GM19463 (cell line): ENCODE measurements around the gene TMEM51.

ENCODE experiments used
- ATAC-seq: cut with Tn5 transposase; IDR thresholded peaks from one replicate; pipeline ENCODE4 v1.9.1; 2021; ENCODE audit warnings: mild to moderate bottlenecking, moderate library complexity; ENCODE audit not compliant: unreplicated experiment

The TMEM51 gene, protein sequence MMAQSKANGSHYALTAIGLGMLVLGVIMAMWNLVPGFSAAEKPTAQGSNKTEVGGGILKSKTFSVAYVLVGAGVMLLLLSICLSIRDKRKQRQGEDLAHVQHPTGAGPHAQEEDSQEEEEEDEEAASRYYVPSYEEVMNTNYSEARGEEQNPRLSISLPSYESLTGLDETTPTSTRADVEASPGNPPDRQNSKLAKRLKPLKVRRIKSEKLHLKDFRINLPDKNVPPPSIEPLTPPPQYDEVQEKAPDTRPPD

DNA sequence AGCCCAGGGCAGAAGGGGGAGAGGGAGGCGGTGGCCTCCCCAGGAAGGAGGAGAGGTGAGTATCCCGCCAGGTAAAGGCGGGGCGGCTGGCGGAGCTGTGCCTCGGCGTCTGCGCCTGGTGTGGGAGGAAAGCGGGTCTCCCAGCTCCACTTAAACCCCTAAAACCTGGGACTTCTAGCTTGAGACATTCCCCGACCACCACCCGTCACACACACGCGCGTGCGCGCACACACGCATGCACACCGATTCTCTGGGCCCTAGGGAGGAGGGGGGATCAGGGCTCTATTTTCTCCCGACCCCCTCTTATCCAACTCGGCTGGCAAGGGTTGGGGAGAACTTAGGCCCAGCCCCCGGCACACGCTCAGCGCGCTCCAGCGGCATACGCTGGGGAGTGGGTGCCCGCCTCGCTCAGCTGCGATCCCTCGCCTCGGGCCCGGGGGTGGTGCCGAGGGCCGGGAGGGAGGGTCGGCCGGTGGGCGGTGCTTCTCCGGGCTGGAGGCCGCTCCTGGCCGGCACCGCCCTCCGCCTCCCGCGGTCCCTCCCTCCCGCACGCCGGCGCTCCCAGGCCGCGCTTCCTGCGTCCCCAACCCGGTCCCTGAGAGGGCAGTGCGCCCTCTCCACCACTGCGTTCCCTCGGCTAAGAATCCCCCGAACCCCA is at the start of gene TMEM51:
TSS of gene TMEM51 (plus strand) at position 564 of the 658 bp plus-strand sequence. CDS start 61,341 bp downstream, outside the sequence.
- ATAC-seq: no peak

DNA sequence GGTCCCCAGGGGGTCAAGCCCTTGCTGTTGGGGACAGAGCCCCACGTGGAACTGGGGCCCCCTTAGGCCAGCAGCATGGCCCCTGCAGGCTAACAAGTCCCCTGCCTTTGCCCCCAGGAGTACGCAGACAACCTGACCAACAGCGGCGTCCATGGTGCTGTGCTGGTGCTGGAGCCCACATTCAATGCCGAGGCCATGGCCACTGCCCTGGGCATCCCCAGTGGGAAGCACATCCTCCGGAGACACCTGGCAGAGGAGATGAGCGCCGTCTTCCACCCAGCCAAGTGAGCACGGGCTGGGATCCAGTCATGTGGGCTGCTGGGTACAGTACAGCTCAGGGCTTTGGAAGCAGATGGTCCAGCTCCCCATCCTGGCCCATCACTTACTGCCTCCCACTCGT is 49.6 kb upstream of the TMEM51 start:
- ATAC-seq: no peak

DNA sequence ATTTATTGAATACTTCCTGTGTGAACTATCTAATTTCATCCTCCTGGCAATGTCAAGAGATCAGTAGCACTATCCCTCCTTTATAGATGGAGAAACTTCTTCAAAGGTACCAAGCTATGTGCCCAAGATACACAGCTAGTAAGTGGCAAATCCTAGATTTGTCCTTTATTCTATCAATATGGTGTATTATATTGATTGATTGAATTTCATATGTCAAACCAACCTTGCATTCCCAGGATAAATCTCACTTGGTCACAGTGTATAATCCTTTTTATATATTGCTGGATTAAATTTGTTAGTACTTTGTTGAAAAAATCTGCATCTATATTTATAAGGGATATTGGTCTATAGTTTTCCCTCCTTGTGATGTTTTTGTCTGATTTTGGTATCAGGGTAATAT is 48.8 kb upstream of the TMEM51 start:
- ATAC-seq: no peak

DNA sequence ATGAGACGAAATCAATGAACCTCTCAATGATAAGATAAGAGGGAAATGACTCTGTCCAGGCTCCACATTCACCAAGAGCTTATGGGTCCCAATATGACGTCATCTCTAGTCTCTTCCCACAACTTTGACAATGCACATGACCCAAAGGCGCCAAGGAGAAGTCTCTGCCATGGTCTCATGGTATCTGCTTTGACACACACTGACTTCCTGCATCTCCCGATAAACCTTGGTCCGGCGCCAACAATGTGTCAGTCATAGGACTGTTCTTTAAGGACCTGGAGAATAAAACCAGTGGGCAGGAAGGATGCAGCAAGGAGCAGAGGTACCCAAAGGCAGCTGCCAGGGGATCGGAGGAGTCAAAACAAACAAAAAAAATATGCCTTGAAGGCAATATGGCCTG is 46.9 kb upstream of the TMEM51 start:
- ATAC-seq: no peak

DNA sequence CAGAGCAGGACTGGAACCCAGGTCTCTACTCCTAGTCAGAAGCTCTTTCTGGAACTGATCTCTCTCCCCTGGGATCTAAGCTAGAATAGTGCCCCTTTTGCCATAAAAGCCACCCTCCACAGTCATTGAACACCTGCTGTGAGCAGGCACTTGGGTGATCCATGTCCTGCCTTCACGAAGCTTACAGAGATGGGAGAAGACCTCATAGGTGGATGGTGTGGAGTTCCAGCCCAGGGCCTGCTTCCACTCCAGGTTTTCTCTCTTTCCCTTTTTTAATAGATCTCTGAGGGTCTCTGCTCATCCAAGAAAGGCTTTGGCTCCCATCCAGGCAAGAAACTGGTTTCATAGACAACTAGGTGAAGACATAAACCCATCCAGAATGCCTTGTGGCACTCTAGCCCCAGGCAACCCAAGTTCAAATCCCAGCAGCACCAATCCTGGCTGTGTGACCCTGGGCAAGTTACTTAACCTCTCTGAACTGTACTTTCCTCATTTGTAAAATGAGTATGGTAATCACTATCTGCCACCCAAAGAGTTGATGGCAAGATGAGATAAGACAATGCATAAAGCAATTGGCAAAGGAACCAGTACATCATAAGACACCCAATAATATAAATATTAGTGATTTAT is 46.4 kb upstream of the TMEM51 start:
- ATAC-seq: no peak

DNA sequence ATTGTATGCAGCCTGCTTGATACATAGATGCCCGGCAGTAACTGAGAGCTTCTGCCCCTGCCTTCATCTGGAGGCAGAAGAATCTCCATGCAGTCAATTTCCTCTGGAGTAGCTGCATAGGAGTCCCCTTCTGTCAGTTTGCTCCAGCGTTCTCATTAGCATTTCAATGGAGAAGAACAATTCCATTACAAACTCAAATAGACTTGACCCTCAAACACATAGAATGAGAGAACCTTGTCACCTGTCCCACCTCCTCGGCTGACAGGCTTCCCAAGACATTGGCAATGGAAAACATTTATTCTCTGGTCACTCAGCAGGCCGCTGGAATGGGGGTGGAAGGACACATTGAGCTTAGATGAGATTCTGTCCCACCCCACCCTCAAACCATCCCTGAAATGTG is 45.6 kb upstream of the TMEM51 start:
- no peak for ATAC-seq

DNA sequence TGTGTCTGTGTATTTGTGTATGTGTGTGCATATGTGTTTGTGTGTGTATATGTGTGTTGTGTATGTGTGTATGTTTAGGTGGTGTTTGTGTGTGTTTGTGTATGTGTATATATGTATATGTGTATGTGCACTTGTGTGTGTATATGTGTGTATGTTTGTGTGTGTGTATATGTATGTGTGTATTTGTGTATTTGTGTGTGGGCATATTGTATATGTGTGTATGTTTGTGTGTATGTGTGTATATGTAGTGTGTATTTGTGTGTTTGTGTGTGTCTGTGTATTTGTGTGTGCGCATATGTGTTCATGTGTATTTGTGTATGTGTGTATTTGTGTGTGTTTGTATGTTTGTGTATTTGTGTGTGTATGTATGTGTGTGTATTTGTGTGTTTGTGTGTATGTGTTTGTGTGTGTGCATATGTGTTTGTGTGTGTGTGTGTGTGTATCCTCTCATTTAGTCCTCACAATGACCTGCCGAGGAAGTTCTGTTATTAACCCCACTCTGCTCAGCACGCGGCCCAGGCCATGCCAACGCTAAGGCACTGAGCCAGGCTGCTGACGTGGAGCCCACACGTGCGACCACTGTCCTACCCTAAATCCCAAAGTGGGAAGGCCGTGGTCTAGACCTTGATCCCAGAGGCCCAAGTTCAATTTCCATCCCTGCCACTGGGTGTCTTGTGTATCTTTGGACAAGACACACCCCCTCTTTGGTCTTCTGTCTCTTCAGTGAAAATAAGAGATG is 43.2 kb upstream of the TMEM51 start:
- no peak for ATAC-seq

DNA sequence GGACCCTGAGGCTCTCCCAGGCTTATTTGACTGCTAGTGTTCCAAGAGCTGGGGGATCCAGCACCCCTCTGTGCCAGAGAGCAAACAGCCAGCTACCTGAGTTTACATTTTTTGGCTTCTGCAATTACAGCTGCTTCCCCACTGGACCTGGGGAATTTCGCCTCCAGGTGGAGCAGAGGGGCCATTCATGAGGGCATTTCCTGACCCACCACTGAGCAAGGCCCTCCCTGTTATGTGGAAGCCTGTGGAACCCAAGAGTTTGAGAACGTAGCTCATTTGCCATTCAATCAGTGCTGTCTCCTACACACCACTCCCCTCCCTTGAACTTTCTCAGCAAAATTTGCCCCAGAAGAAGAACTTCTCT is 42.7 kb upstream of the TMEM51 start:
- ATAC-seq: no peak

DNA sequence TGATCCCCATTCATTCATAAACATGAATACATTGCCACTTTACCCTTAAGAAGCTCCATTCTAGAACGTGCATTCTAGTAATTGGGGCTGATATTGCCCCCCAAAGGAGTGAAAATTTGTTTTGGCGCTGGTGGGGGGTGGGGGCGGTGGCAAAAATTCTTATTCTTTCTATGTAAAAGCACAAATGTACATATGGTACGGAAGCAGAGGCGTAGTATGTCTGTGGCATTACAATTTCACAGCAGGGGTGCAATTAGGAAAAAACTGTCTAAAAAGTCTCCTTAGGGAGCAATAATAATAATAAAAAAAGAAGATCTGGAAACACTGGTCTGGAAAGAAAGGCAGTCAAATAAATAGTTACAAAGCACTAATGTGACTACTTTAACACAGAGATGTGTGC is 40.4 kb upstream of the TMEM51 start:
- ATAC-seq: no peak

DNA sequence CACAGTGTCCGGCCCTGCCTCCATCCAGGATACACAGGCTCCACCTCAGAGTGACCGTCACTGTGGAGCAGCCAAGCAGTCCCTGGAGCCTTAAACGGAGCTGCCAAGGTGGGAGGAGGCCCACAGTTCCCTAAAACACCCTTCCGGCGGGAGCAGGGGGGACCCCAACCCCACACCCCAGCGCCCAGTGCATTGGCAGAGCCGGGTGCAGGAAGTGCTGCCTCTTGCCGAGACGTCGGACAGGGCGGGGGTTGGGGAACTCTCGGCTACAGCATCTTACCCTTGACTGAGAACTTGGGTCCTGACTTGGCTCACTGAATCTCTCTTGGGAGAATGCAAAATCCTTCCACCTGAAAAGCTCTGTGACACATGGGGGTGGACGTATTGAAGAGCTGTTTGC is 38.7 kb upstream of the TMEM51 start:
- ATAC-seq: no peak

DNA sequence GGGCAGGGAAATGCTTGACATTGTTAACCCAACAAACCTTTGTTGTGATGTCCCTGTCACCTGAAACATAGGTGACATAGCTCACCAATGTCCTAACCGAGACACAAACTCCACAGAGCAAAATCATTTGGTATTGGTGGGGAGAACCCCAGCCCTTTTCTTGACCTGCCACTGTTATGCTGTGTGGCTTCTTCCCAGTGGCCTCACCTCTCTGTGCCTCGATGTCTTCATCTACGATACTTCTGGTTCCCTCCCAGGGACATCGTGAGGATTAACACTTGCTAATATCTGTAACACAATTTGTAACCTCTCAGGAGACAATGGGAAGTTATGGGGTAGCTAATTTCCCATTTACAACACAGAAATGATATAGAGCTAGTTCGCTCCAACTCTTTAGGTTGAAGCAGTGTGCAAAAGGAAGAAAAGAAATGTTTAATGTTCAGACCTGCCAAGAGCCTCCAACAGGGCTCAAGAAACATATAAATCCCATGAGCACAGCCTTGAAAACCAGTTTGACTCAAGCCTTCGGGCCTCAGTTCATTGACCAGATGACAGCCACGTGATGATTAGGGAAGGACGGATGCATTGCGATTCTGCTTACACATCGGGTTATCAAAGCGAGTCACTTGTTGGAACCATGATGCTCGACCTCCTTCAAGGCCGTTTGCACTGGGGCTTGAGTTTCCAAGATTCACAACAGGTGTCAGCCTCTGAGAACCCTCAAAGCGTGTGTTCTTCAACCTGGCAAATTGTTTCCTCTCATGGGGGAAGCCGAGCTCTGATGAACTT is 37.8 kb upstream of the TMEM51 start:
- ATAC-seq: no peak

DNA sequence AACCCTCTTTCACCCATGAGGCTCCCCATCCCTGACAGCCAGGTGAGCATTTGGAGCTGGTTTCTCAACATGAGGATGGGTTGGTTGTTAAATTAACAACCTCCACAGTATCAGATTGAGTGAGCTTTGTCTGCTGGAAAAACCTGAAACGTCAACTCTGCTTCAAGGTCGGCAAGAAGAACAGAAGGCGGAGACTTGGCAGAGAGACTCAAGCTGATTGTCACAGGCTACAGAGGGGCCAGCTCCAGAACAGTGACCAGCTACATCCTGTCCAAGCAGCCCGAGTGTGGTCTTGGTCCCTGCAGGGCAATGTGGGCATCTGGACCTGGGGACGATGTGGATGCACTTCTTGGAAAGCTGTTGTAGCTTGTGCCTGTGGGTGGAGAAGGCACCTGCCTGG is 36.6 kb upstream of the TMEM51 start:
- no peak for ATAC-seq

DNA sequence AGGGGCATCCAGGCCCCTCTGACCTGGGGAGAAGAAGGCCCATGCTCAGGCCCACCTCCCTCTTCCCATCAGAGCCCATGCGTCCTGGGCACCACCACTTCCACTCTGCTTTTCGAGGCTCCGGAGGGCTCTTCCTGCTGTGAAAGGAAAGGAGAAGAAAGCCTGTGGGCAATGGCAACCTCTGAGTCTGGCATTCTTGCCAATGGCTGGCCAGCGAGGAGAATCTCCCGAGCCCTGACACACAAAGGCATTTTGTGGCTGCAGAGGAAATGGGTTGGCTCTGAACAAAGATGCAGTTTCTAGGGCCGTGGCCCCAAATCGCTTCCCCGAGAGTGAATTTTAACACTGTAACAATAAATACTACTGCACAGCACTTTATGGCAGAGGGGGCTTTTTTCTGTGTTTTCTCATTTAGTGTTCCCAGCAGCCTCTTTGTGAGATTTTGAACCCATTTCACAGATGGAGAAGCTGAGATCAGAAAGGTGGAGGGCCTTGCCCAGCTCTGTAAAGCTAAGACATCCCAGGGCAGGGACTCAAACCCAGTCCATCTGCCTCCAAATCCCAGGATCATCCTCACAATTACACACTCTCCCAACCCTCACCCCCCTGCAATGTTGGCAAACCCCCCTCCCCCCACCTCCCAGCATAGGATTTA is 35.7 kb upstream of the TMEM51 start:
- no peak for ATAC-seq

DNA sequence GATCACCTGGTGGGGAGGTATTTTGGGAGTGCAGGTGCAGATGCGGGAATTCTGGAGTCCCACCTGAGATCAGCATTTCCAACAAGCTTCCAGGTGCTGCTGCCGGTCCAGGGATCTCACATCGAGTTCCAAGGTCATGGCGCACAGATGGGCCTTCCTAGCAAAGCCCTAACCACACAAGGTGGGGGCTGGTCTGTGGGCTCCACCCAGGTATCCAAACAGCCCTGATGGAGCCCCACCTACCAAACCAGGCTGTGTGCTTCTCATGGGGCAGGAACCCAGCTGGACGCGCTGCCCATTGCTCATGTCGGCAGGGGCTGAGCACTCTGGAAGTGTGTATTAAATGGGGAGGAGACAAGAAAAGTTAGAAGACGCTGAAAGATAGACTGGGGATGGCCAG is 35.0 kb upstream of the TMEM51 start:
- ATAC-seq: no peak

DNA sequence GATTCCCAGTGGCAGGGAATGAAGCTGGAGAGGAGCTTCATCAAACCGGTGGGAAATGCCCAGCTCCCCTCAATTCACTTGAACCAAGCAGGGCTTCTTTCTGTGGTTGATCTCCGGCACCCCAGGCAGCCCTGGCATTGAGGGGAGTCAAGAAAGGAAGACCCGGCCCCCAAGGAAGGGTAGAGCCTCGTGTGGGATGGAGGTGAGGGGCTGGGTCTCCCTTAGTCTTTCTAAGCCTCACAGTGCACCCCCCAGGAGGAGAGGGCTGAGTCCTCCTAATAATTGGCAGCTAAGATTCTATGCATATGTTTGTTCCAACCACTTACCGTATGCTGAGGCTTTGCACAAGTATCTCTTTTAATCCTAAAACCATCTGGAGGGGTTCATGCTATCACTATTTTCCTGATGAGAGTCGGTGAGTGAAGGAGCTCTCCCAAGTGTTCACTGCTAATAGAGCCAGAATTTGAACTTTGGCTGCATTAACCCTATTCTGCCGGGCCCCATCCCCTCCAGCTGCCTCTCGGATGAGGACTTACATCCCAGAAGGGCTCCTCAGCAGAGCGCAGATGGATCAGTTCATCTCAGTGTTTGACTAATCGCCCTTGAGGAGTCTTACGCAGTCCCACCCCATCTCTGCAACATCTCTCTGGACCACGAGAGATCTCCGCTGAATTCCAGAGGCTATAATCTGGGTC is 33.1 kb upstream of the TMEM51 start:
- ATAC-seq: no peak

DNA sequence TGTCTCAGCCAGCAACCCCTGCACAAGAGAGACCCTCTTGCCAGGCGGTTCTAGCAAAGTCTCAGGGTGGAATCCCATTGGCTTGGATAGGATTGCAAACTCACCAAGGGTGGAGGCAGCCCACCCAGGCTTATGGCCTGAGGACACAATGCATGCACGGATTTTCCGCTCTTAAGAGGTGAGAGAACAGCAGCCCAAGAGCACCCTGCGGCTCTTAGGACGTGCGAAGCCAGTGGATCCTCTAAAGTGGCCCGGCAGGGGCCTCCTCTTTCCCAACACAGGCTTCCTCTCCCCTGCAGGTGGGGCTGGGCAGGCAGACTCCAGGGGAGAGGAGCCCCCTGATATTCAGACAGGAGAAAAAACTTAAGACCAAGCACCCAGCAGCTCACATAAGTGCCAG is 31.2 kb upstream of the TMEM51 start:
- ATAC-seq: no peak

DNA sequence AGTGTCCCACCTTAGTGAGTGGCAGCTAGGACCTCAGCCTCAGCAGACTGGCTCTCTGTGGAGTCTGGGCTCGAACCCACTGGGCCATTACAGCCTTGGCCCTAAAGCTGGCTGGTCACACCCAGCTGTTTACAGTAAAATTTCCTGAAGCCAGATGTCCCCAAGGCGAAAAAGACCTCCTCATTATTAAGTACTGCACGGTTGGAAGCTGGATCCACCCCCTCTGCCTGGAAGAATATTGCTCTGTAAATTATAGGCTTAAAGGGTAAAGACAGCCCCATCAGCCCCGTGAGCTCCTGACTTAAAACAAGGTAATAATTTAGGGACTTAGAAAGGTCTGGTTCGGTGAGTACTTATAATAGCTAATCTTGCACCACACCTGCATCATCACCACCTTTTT is 30.3 kb upstream of the TMEM51 start:
- ATAC-seq: no peak

DNA sequence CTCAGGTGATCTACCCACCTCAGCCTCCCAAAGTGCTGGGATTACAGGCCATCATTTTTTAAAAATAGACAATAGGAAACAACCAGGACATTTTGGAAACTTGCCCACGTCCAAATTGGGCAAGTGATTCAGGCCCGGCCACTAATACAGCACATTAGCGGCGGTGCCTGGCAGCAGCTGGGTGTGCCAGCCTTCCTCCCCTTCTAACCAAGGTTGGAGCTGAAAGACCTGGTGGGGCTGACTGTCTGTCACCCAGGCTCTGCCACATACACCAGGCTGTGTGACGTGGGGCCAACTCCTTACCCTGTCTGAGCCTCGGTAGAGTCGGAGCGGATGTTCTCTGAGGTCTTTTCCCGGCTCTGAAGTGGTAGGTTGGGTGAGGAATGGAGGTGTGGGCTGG is 29.6 kb upstream of the TMEM51 start:
- ATAC-seq: no peak

DNA sequence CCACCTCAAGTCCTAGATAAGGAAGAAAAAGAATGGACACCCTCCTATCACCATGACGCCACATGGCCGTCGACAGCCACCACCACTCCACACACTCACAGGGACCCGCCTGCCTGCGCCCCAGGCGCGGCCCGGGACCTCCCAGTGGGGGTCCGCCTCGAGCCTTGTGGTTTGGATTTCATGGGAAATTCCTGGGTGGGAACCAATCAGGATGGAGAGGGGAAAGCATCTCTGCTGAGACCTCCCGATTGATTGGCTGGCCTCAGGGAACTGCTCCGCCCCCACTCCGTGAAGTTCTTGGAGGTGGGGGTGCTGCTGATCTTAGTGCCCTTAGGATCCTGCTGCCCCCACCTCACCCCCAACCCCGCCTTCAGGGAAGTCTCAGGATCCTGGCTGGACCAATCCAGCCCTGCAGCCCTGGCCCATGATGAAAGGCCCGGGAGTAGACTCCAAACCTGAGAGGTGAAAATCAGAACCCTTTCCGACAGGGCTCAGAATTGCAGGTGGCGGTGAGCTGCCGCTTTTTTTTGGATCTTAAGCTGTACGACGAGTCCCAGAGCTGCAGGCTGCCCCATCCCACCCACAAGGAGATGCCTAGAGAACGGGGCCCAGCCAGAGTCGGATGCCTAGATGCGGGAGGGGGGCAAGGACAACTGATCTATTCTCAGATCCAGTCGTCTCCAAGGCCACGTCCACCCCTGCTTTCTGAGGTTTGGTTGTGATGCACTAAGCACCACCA is 29.0 kb upstream of the TMEM51 start:
- no peak for ATAC-seq
